HG02938 (cell line): Measurements from ENCODE around the gene FOXD4.
"Not testable (repeated sequence)": the region's sequence is repeated elsewhere in the genome, so short reads cannot be mapped to it uniquely, and the experiment has no call there.

Source experiments
- ATAC-seq: cut with Tn5 transposase; IDR thresholded peaks from one replicate; pipeline ENCODE4 v1.9.1; 2021; ENCODE audit warnings: mild to moderate bottlenecking, moderate library complexity; ENCODE audit not compliant: unreplicated experiment

Gene FOXD4

GRCh38 chr9:117995-118467, at the start of gene FOXD4:
FOXD4 (minus strand) TSS chr9:118417; CDS start chr9:118119, 298 bp downstream.
- not testable (repeated sequence) for ATAC-seq

GRCh38 chr9:159871-160270, 41.7 kb upstream of the FOXD4 start:
- ATAC-seq = not testable (repeated sequence)

GRCh38 chr9:151173-151572, 33.0 kb upstream of the FOXD4 start:
- not testable (repeated sequence) for ATAC-seq

GRCh38 chr9:139880-140279, 21.7 kb upstream of the FOXD4 start:
- not testable (repeated sequence) for ATAC-seq

GRCh38 chr9:117144-117994, 848 bp downstream of the FOXD4 start:
- not testable (repeated sequence) for ATAC-seq

GRCh38 chr9:116239-117077, 1.8 kb downstream of the FOXD4 start:
- not testable (repeated sequence) for ATAC-seq

- not testable (repeated sequence) for ATAC-seq
Observed at GRCh38 chr9:115118-115451, 3.1 kb downstream of the FOXD4 start.

- ATAC-seq = peak; percentile 27
Observed at GRCh38 chr9:114267-115117, 3.7 kb downstream of the FOXD4 start.

- peak; percentile 61 for ATAC-seq
Observed at GRCh38 chr9:113468-114266, 4.5 kb downstream of the FOXD4 start.

GRCh38 chr9:112589-113467, 5.4 kb downstream of the FOXD4 start:
- not testable (repeated sequence) for ATAC-seq

GRCh38 chr9:110672-111071, 7.5 kb downstream of the FOXD4 start:
- not testable (repeated sequence) for ATAC-seq

GRCh38 chr9:109540-109939, 8.7 kb downstream of the FOXD4 start:
- not testable (repeated sequence) for ATAC-seq

GRCh38 chr9:108742-109495, 9.3 kb downstream of the FOXD4 start:
- ATAC-seq = not testable (repeated sequence)

- ATAC-seq = not testable (repeated sequence)
Observed at GRCh38 chr9:105991-106390, 12.2 kb downstream of the FOXD4 start.

- ATAC-seq = not testable (repeated sequence)
Observed at GRCh38 chr9:100430-100829, 17.8 kb downstream of the FOXD4 start.

- not testable (repeated sequence) for ATAC-seq
Observed at GRCh38 chr9:99867-100266, 18.4 kb downstream of the FOXD4 start.

- not testable (repeated sequence) for ATAC-seq
Observed at GRCh38 chr9:98775-99174, 19.4 kb downstream of the FOXD4 start.

GRCh38 chr9:94992-95391, 23.2 kb downstream of the FOXD4 start:
- not testable (repeated sequence) for ATAC-seq
